AG08396 (cell line): ENCODE results near the gene CCNQ.

Experiments used
- DNase-seq: peaks from one replicate; pipeline ENCODE4 v3.0.0; 2012; ENCODE audit warnings: low spot score, mixed read lengths

CCNQ gene

DNA sequence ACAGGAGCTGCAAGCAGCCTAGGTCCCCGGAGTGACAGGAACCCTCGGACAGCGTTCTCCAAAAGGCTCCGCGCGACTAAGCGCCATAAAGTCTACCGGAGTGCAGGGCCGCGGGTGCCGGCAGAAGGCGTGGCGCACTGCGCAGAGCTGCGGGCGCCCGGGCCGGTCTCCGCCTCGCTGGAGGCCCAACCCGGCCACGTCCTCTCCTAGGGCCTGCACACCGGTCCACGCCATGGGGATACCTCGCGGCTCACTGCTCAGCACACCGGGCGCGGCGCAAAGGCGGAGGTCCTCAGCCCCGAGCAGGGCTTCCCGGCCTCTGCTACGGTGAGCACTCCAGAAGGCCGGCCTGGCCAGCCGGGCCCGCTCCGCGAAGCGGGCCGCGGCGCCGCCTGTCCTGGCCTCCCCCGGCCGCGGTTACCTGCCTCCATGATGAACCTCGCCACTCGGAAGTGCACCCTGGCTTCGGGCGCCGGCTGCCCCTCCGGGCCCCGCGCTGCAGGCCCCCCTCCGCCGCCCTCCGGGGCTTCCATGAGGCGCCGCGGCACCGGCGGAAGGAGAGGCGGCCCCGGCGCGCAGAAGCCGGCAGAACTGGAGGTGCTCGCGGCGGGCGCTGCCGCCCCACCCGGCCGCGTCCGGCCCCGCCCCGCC, at the start of gene CCNQ:
TSS of gene CCNQ (minus strand) at position 599 of the 651 bp plus-strand sequence. CDS start at position 533, 66 bp downstream.
- peak; percentile 48 for DNase-seq

DNA sequence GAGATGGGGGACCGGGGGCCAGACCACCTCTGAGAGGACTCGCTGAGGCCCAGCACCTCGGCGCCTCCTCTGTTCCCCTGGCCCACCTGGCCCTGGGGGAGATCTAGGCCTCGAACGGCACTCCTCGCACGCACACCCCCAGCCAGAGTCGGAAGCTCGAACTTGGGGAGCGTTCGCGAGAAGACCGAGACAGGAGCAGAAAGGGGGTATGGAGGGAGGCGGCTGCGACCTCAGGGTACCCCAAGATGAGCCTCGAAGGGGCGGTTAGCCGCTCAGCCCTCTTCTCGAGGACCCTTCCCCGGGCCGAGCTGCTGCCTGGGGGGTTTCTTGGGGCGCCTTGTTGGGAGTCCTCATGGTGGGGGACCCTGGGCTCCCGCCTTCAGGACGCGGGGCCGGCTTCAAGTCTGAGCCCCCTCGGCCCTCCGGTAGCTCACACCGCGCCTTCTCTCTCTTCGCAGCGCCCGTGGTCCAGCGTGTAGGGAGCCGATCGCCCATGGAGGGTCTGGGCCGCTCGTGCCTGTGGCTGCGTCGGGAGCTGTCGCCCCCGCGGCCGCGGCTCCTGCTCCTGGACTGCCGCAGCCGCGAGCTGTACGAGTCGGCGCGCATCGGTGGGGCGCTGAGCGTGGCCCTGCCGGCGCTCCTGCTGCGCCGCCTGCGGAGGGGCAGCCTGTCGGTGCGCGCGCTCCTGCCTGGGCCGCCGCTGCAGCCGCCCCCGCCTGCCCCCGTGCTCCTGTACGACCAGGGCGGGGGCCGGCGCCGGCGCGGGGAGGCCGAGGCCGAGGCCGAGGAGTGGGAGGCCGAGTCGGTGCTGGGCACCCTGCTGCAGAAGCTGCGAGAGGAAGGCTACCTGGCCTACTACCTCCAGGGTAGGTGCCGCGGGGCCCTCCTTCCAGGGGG, 48.8 kb upstream of the CCNQ start:
- no peak for DNase-seq

DNA sequence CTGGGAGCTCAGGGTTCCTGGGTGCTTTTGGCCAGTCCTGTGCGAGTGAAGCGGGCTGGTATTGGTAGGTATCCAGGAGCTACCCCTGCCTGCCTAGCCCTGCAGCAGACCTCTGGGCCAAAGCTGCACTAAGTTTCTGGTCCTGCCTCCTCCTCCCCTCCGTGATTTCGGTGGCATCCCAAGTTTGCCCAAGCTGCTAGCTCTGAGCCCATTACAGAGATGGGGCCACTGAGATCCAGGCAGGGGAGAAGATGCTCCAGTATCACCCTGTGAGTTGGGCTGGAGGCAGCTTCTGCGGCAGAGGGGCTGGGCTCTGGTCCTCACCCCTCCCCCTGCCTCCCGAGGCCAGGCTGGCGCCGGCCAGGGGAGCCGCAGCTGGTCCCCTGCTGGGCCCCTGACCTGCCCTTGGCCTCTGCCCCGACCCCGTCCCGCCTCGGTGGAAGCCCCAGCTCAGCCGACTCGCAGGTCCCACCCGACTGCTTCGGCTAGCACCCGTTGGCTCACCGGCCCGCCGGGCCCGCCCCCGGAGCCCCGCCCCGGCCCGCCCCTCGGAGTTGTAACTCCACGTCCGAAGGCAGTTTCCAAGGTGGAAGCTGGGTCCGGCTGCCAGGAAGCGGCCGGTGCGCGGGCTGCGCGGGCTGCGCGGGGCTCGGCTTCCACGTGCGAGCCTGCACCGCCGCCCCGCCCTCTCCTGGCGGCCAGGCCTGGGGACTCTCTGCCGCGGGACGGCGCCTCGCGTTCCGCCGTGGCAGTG, 47.9 kb upstream of the CCNQ start, which contains the start of gene DUSP9:
TSS of gene DUSP9 (plus strand) at position 584 of the 754 bp plus-strand sequence. CDS start 751 bp downstream, outside the sequence.
- peak; percentile 57 for DNase-seq

DNA sequence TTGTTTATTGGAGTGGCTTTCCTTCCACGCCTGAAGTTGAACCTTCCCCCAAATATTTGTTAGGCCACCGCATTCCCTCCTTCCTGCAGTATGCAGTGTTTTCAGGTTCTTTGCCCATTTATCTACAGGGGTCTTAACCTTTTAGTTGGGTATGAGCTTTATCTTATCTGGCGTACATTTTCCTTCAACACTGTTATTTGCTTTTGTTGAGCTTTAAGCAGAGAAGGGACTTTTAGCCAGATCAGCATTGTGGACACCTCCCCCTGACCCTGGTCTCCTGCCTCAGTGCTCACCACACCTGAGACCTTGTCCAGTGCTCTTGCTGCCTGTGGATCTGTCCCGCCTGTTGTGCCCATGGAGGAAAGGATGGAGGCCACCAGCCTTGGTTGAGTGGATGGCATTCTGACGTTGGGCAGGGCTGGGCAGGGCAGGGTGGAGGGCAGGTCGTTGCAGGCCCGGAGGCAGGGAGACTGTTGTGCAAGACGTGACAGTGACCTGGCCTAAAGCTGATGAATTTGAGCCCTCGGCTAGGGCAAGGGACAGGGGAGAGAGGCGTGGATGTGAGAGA, 47.1 kb upstream of the CCNQ start:
- DNase-seq, result no peak

DNA sequence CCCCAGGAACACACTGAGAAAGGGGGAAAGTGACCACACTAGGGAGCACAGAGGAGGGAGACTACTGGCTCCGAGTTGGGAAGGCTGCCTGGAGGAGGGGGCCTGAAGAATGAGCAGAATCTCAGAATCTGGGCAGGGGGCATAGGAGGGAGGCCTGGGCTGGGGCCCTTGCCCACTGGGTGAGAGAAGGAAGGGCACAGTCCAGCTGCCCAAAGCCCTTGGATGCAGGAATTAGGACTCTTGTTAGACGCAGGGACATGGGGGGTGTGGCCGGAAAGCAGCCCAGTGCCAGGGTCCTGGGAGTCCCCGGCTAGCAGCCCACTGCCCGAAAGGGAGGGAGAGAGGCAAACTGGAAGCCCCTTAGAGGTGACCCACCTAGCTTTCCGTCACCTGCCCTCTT, 46.2 kb upstream of the CCNQ start:
- DNase-seq, result no peak

DNA sequence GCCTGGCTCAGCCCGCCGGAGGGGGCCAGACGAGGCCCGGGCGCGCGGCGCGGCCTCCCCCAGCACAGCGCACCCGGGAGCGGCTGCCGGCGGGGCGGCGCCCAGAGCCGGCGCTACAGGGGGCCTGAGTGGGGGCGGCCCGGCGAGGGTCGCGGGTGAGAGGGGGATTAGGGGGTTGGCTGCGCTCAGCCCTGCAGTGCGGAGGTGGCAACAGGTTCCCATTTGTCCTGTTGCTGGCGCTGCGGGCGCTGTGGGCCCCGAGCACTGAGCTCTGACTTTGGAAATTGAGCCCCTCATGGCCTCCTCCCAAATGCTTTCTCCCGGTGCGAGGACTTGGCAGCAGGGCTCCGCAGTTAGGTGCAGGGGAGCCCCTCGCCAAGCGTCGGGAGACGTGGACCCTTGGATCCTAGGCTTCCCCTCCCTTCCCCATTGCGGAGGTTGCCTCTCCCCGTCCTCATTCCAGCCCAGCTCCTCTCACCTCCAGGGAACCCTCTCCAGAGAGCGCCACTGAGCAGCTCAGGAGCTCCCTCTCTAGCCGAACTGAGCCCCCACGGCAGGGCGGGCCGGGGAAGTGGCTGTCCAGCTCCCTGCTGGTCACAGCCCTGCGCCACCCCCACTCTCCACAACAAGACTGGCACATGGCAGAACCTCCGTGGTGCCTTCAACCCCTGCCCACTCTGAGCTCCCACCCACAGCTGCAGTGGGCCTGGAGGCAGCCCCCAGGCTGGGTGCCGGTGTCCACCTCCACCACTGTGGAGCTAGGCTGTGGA, 45.6 kb upstream of the CCNQ start:
- DNase-seq, result no peak

DNA sequence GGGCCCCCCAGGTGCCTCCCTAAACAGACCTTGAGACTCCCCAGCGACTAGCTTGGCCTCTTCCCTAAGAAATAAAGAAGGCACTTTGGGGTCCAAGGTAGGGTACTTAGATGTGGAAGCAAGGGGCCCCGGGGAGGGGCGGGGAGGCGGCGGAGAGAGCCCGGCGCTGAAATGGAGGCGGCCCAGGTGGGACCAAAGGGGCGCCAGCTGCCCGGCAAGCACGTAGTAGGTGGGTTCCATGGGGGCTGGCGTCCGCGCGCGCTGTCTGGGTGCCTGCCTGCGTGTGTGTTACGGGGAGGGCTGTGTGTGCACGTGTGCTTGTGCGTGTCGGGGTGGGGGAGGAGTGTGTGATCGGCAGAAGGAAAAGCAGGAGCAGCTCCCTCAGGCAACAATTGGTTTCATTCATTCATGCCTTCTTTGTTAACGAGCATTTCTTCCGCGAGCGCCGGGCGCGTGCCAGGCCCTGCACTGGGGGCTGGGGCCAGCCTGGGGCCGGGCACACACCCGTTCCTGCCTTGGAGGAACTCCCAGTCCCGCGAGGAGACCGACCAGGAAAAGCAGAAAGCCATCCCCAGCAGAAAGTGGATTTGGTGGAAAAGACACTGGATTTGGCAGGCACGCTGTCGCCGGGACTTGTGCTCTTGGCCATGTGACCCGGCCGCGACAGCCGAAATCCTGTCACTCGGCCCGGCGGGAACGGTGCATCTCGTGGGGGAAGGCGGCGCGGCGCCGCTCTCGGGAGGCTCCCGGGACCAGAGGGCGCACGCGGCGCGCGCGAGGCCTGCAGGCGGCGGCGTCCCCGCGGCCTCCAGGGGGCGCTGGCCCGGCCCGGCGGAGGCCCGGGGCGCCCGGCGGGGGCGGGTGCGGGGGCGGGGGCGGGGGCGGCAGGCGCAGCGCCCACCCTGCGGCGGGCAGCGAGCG, 44.8 kb upstream of the CCNQ start:
- no peak for DNase-seq

DNA sequence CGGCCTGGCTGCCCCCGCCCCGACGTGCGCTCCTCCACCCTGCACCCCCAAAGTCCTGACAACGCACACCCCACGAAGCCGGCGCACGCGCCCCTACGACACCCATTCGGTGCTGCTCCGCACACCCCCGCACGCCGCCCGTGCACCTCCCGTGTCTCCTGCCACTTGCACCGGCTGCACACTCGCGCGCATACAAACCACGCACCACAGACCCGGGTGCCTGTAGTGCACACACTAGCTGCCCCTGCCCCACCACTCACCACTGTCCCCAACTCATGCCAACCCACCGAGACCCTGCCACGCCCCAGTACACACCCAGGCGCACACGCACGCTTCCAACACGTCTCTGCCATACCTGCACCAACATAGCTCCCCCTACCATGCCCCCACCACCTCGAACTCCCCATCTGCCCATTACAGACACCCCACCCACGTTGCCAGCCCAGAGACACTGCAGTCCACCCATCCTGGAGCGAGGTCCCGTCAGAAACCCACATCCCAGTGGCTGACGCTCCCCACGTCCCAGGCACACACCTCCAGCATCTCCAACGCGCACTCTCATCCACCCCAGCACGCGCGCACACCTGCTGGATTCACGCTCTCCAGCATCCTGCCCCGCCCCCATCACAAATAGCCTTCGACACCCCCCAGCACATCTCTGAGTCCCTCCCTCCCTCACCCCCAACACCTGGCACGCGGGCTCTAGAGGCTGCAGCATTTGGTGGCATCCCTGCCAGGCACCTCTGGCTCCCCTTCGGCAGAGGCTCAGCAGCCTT, 43.9 kb upstream of the CCNQ start:
- no peak for DNase-seq

DNA sequence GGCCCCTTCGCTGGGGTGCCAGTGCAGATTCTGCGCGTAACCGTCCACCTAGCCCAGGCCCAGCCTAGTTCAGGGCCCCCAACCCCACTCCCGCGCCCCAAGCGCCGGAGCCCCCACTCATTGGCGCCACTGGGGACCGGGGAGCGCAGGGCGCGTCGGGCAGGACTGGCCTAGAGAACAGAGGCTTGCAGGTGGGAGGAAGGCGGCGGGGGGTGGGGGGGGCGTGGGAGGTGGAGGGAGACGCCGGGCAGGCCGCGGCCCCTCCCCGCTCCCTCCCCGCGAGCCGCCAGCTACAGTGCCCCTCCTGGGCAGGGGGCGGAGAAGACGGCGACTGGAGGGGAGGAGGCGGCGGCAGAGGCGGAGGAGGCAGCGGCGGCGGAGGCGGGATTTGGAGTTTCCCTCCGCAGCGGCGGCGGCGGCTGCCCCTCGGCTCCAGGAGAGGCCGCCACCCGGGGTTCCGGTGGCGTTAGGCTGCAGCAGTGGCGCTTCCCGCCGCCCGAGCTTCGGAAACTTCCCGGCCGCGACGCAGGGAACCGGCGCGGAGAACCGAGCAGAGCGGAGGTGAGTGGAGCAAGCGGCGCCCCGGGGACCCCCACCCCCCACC, 43.2 kb upstream of the CCNQ start:
- no peak for DNase-seq

DNA sequence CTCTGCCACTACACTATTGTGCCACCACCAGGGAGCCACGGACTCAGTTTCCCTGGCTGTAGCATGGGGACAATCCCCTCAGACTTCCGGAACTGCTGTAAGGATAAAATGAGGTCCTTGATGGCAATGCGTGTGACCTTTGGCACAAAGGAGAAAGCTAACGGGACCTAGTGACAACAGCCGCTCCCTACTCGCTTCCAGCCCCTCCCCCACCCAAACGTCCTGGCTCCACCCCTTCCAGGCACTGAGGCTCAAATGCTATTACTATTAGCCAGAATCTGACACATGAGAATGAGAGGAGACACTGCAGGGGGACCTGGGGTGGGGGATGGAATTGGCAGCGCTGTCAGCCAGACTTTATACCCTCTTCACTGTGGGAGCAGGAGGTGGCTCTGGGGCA, 42.7 kb upstream of the CCNQ start:
- no peak for DNase-seq

DNA sequence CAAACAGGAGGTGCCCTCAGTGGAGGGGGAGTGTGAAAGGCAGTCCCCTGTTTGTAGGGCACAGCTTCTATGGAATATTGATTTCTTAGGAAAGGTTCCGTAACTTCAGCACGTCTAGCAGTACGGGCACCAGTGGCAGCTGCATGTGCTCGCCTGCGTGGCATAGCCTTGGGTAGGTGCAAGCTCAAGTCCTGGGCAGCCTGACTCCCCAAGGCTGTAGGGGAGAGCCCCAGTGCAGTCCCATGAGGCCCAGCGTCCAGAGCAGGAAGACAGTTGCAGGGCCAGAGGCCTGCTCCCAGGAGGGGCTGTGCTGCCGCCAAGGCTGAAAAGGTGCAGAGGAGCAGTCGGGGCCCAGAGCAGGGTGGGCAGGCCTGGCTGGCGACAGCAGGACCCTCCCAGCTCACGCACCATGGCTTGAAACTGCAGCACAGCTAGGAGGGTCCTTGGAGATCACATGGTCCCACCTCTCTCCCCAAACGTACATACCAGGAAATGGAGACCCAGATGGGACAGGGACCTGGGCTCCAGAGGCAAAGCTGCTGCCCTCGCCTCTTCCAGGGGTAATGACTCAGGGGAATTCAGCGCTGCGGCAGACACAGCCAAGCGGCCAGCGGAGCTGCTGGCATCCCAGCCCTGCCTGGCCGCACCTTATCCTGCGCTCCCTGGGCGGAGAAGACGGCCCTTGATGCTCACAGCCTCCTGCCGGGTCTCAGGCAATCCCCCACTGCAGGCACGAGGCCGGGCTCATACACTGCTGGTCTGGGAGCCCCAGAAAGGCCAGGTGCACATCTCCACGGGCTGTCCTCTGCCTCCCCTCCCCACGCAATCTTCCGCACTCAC, 42.0 kb upstream of the CCNQ start:
- no peak for DNase-seq

DNA sequence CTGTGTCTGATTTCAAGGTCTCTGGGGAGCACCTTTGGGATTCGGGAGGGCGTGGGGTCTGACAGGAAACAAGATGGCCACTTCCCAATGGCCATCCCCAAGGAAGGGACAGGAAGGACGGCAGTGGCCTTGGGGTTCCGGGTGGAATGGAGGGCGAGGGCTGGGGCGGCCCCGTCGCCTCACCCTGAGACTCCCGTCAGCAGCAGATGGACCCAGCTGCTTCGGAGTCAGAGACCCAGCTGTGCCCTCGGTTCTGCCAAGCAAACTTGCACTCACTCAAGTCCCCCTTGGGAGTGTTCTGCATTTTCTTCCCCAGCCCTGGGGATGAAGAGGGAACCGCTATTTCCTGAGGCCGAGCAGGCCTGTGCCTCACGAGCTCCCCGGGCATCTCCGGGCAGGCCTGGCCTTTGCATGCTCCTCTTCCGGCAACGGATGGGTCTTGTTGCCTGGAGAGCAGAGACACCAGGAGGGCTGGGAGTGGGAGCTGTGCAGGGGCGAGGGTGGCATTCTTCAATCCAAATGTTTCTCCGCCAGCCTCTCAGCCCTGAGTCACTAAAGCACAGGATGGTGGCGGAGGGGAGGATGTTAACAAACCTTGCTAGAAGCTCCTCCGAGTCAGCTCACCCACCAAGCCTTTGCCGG, 41.2 kb upstream of the CCNQ start:
- no peak for DNase-seq

DNA sequence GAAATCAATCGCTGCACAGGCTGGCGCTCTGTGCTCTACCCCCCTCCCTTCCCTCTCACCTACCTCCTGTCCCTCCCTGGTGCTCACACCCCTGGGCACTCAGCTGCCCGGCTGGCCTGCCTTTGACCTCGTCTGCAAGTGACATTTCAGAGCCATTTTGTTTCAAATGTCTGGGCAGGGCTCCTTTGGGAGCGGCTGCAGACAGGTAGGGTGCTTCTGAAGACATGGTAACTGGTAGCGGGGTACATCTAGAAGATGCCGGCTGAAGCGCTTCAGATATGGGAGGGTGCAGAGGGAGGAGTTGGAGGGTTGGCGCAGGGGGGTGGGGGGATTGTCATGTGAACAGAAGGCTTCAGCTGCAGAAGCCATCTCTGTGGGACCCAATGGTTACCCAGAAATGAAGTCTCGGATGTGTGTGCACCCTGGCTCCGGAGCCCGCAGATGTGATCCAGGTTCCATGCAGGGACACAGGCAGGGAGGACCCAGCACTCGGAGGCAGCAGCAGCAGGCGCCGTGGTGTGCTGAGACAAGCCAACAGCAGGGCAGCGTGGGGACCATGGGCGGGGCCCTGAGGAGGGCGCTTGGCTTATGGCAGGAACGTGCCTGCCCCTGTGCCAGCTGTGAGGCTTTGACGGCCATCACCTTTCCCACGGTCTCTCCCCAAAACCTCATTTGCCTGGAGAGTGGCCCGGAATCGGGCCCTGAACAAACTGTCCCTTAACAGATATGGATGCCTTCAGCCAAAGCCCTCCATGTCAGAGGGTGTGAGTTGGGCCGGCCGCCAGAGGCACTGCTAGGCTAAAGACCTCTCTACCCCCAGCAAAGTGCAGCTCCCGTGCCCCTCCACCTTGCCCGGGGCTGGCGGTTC, 40.5 kb upstream of the CCNQ start:
- DNase-seq, result no peak

DNA sequence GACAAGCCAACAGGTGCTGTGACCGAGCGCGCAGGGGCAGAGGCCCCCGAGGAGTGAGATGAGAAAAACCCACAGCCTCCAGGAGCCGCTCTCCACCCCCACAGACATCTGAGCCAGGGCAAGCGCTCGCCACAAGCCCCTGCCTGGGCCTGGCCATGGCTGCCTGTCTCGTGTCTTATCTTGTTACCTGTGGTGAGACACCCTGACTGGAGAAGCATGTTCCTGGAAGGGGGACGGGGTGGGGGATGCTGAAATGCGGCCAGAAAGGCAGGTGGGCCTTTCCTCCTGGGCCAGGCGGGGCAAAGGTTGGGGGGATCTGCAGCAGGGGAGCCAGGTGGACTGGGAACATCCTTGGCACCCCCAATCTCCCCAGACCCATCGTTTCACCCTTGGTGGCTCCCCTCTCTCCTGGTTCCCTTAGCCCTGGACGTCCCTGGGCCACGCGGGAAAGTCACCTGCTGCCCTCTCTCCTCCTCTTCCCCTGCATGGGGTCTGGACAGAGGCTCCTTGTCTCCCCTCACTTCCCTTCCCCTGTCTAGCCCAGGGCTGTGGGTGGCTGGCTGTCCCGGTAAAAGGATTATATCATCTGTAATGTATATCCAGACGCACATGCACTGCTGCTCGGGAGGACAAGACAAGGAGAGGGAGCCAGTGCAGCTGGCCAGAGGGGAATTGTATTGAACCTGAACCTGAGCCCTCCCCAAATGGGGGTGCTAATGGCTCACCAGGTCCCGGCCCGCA, 39.7 kb upstream of the CCNQ start:
- DNase-seq, result no peak

DNA sequence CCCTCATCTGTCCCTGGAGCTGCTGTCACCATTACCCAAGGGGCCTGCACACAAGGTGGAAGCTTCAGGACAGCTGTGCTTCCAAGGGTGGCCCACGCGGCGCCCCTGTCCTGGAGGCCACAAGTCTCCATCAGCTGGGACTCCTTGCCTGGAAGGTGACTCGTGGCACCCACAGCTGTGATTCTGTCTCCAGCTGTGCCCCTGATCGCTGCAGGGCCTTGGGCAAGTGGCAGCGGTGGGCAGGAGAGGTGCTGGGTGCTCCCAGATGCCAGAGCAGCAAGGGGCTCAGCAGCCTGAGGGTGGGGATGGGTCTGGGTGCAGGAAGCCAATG, 39.1 kb upstream of the CCNQ start:
- DNase-seq, result no peak
